ENCODE results near the gene KRTAP12-3.
"Not testable (repeated sequence)": the region's sequence is repeated elsewhere in the genome, so short reads cannot be mapped to it uniquely, and the experiment has no call there.

KRTAP12-3 gene

DNA sequence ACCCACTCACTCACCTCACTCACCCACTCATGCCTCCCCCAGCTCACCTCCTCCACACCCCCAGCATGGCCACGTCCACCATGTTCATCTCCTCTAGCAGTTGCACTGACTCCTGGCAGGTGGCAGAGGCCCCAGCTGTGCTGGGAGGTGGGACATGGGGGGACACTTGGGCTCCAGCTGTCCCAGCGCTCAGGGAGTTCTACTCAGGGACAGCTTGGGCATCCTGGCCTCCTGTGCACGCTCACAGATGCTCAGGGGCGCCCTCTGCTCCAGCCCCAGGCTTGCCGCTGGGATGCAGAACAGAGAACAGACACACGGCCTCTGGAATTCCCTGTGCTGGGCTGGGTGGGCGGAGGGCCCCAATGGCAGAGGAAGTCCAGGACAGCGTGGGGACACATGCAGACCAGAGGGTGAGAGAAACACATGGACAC lies 40.6 kb upstream of the KRTAP12-3 start:
- in situ Hi-C loops (cut with MboI; ENCODE audit: low sequenced_read_pairs) = no loop called here
- Histone ChIP-seq H3K4me3 (no peak overlapping the region), H3K36me3 (replicated peaks) (no peaks in the 10 kb centered on the region), H3K9me3 (no peaks in the 10 kb centered on the region), H3K27me3 (ENCODE audit: low read depth) (no peaks in the 10 kb centered on the region), H3K4me1 (no peaks in the 10 kb centered on the region)
- no peak for DNase-seq (ENCODE audit: low spot score in 2 of 2)

DNA sequence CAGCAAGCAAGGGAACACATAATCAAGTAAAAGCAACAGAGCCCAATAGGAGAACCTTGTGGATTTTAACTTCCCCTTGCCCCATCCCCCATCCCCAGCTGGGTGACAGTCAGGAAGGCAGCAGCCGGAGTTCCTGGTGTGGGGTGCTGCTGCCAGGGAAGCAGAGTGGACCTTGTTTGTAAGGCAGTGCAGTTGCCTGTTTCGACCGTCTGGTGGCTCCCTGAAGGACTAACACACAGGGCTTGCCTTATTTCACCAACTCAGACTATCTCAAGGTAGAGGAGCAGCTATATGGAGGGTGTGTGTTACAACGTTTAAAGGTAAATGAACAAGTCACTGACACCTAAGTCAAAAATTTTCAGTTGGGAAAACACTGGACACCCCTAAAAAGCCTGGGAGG lies 39.2 kb upstream of the KRTAP12-3 start:
- Histone ChIP-seq H3K4me1 (no peaks in the 10 kb centered on the region), H3K27me3 (ENCODE audit: low read depth) (no peaks in the 10 kb centered on the region), H3K36me3 (replicated peaks) (no peaks in the 10 kb centered on the region), H3K9me3 (no peaks in the 10 kb centered on the region), H3K4me3 (no peak overlapping the region)
- DNase-seq (ENCODE audit: low spot score in 2 of 2) = no peak
- in situ Hi-C loops (cut with MboI; ENCODE audit: low sequenced_read_pairs) = no loop called here

DNA sequence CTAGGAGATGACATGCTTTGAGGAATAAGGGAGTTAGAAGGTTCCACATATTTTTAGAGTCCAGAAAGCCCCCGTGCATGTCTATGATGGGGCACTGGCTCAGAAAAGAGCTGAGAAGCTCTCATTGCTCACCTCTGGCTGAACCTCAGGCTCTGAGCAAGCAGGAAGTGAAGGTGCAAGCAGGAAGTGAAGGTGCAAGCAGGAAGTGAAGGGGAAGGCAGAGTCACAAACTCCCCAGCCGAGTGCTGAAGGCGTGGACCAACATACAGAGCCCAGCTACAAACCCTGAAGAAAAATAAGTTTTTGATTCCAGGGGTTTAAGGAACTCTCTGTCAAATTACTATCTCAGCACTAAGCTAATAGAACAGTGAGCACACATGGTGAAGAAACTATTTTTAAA lies 38.8 kb upstream of the KRTAP12-3 start:
- Histone ChIP-seq H3K4me1 (no peaks in the 10 kb centered on the region), H3K4me3 (no peak overlapping the region), H3K27me3 (ENCODE audit: low read depth) (no peaks in the 10 kb centered on the region), H3K36me3 (replicated peaks) (no peaks in the 10 kb centered on the region), H3K9me3 (no peaks in the 10 kb centered on the region)
- no peak for DNase-seq (ENCODE audit: low spot score in 2 of 2)
- in situ Hi-C loops (cut with MboI; ENCODE audit: low sequenced_read_pairs) = no loop called here

DNA sequence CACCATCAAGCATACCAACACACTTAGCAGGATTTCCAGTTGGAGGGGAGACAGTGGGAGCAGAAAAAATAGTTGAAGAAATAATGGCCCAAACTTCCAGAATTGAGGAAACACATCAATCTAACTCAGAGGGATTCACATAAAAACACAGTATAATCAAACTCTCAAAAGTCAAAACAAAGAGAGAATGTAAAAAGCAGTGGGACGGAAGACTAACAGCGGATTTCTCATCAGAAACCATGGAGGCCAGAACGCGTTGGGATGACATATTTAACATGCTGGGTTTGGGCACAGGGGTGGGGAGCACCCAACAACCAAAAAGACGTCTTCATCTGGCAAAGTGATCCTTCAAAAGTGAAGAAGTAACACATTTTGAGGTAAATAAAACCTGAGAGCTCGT lies 37.8 kb upstream of the KRTAP12-3 start:
- H3K27me3 ChIP-seq (ENCODE audit: low read depth) = no peaks in the 10 kb centered on the region

DNA sequence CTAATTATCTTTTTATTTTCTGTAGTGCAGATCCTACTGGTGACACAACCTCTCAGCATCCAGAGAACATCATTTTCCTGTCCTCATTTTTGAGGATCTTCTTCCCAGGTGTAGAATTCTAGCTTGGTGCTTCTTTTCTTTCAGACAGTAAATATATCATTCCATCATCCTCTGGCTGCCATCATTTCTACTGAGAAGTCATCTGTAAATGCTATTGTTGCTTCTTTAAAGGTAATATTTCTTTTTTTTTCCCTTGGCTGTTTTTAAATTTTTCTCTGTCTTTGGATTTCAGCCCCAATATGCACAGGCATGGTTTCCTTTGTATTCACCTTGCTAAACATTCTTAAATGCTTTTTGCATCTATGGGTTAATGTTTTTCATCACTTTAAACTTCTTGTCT lies 34.2 kb upstream of the KRTAP12-3 start:
- Histone ChIP-seq H3K27me3 (ENCODE audit: low read depth) (no peaks in the 10 kb centered on the region), H3K36me3 (replicated peaks) (no peaks in the 10 kb centered on the region), H3K4me3 (no peak overlapping the region), H3K4me1 (no peaks in the 10 kb centered on the region), H3K9me3 (no peaks in the 10 kb centered on the region; the same call in 1 of the 2 replicates)
- in situ Hi-C loops (cut with MboI; ENCODE audit: low sequenced_read_pairs) = no loop called here
- no peak for DNase-seq (ENCODE audit: low spot score in 2 of 2)

More for the DNA sequence above, 37.8 kb upstream of the KRTAP12-3 start:
- H3K9me3 ChIP-seq = no peaks in the 10 kb centered on the region; the same call in 1 of the 2 replicates
- H3K4me1 ChIP-seq = no peaks in the 10 kb centered on the region
- no peak for DNase-seq (ENCODE audit: low spot score in 2 of 2)
- no peak overlapping the region for H3K4me3 ChIP-seq
- in situ Hi-C loops (cut with MboI; ENCODE audit: low sequenced_read_pairs) = no loop called here
- H3K36me3 ChIP-seq (replicated peaks) = no peaks in the 10 kb centered on the region

DNA sequence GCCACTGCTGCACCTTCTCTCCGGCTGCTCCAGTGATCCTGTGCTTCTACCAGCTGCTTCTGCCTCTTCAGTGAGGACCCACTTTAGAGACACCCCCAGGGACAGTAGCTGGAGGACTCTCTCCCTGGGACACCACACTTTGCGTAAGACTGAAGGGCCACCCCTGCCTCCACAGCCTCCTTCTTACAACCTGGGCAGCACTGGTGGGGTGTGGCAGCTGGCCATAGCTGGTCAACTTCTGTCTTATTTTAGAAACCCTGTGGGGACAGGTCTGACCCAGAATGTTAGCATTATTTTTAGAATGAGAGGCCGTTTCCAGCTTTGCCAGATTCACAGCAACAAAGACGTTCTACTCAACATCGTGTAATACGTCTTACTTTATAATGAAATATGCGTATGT lies 32.0 kb upstream of the KRTAP12-3 start:
- H3K4me1 ChIP-seq = no peaks in the 10 kb centered on the region
- H3K9me3 ChIP-seq = no peaks in the 10 kb centered on the region; the same call in 1 of the 2 replicates
- DNase-seq (ENCODE audit: low spot score in 2 of 2) = no peak
- in situ Hi-C loops (cut with MboI; ENCODE audit: low sequenced_read_pairs) = no loop called here
- H3K4me3 ChIP-seq = no peak overlapping the region
- H3K27me3 ChIP-seq (ENCODE audit: low read depth) = no peaks in the 10 kb centered on the region
- no peaks in the 10 kb centered on the region for H3K36me3 ChIP-seq (replicated peaks)

DNA sequence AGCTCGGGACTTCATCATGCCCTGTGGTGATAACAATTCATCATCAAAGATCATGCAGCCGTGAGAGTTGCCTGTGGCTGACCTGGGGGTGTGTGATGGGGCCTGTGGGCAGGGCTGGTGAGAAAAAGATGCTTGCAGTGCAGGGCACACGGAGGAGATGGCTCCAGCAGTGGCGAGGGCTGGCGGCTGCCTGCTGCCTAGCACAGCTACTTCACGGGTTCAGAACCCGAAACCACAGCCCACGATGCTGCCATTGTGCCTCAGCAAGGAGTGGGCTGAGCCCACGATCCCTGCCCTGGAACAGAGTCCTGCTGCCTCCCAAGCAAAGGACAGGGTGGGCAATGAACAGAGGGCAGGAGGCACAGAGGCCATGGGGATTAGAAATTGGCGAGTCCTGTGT lies 31.5 kb upstream of the KRTAP12-3 start:
- H3K9me3 ChIP-seq = no peaks in the 10 kb centered on the region; the same call in 1 of the 2 replicates
- in situ Hi-C loops (cut with MboI; ENCODE audit: low sequenced_read_pairs) = no loop called here
- no peak for DNase-seq (ENCODE audit: low spot score in 2 of 2)
- H3K27me3 ChIP-seq (ENCODE audit: low read depth) = no peaks in the 10 kb centered on the region
- H3K4me3 ChIP-seq = no peak overlapping the region
- H3K36me3 ChIP-seq (replicated peaks) = no peaks in the 10 kb centered on the region
- no peaks in the 10 kb centered on the region for H3K4me1 ChIP-seq

DNA sequence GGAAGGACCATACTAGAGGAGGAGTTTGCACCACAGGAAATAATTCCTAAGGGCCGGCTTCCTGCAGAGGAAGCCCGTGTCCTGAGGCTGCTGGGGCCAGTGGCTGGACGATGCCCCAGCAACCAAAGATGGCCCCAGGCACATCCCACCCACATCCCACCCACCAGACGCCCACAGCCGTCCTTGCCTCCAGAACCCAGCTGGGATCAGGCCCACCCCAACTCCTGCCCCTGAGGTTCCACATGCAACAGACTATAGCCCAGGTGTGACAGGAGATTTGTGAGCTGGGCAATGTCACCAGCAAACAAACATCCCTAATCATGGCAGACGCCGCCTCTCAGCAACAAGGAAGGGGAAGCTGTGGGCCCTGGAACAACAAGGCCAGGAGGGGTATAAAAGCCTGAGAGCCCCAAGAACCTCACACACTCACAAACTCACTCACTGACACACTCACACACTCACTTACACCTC lies 31.0 kb upstream of the KRTAP12-3 start, which contains the start of gene KRTAP10-9:
TSS of gene KRTAP10-9 (plus strand) at position 421 of the 471 bp plus-strand sequence. CDS start 79 bp downstream, outside the sequence.
- Histone ChIP-seq H3K4me1 (no peaks in the 10 kb centered on the region), H3K4me3 (no peak within 1 kb of the TSS), H3K27me3 (ENCODE audit: low read depth) (no peaks in the 10 kb centered on the region), H3K36me3 (replicated peaks) (no peaks in the 10 kb centered on the region), H3K9me3 (no peaks in the 10 kb centered on the region; the same call in 1 of the 2 replicates)
- no peak for DNase-seq (ENCODE audit: low spot score in 2 of 2)
- in situ Hi-C loops (cut with MboI; ENCODE audit: low sequenced_read_pairs) = no loop called here

DNA sequence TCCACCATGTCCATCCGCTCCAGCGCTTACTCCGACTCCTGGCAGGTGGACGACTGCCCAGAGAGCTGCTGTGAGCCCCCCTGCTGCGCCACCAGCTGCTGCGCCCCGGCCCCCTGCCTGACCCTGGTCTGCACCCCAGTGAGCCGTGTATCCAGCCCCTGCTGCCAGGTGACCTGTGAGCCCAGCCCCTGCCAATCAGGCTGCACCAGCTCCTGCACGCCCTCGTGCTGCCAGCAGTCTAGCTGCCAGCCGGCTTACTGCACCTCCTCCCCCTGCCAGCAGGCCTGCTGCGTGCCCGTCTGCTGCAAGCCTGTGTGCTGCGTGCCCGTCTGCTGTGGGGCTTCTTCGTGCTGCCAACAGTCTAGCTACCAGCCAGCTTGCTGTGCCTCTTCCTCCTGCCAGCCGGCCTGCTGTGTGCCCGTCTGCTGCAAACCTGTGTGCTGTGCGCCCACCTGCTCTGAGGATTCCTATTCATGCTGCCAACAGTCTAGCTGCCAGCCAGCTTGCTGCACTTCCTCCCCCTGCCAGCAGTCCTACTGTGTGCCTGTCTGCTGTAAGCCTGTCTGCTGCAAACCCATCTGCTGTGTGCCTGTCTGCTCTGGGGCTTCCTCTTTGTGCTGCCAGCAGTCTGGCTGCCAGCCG lies 30.4 kb upstream of the KRTAP12-3 start:
- H3K36me3 ChIP-seq (replicated peaks); H3K9me3 ChIP-seq; DNase-seq (ENCODE audit: low spot score in 2 of 2); in situ Hi-C loops (cut with MboI; ENCODE audit: low sequenced_read_pairs); H3K27me3 ChIP-seq (ENCODE audit: low read depth); H3K4me3 ChIP-seq; H3K4me1 ChIP-seq: not testable (repeated sequence)

DNA sequence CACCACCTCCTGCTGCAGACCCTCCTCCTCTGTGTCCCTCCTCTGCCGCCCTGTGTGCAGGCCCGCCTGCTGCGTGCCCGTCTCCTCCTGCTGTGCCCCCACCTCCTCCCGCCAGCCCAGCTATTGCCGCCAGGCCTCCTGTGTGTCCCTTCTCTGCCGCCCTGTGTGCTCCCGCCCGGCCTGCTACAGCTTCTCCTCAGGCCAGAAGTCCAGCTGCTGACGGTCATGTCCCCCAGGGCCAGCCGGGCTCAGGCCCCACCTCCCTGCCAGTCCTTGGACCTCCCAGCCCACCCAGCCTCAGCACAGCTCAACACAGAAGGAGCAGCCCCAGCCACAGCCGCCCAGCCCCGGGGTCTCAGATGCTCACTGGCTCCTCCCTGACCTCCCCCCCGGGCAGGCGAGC lies 29.9 kb upstream of the KRTAP12-3 start:
- H3K36me3 ChIP-seq (replicated peaks); H3K9me3 ChIP-seq; H3K4me3 ChIP-seq; in situ Hi-C loops (cut with MboI; ENCODE audit: low sequenced_read_pairs); H3K4me1 ChIP-seq; DNase-seq (ENCODE audit: low spot score in 2 of 2); H3K27me3 ChIP-seq (ENCODE audit: low read depth): not testable (repeated sequence)

DNA sequence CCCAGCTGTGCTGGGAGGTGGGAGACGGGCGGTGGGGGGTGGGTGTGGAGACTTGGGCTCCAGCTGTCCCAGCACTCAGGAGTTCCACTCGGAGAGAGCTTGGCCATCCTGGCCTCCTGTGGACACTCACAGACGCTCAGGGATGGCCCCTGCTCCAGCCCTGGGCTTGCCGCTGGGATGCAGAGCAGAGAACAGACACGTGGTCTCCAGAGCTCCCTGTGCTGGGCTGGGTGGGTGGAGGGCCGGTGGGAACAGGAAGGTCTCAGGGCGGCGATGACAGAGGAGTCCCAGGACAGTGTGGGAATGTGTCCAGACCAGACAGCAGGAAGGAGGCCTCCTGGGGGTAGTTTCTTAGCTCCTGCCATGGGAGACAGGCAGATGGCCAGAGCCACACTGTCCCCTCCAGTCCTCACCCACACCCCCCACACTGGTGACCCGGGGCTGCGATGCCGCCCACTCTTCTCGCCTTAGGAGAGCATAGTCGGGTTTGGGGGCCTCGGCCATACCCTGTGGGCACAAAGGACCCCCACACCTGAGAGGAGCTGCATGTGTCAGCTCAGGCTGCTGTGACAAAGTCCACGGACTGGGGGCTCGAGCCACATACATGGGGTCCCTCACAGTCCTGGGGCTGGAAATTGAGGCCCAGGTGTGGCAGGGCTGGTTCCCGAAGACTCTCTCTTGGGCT lies 28.9 kb upstream of the KRTAP12-3 start:
- Histone ChIP-seq H3K4me3 (no peak overlapping the region), H3K9me3 (no peaks in the 10 kb centered on the region; the same call in 1 of the 2 replicates), H3K4me1 (no peaks in the 10 kb centered on the region), H3K36me3 (replicated peaks) (no peaks in the 10 kb centered on the region), H3K27me3 (ENCODE audit: low read depth) (no peaks in the 10 kb centered on the region)
- in situ Hi-C loops (cut with MboI; ENCODE audit: low sequenced_read_pairs) = no loop called here
- DNase-seq (ENCODE audit: low spot score in 2 of 2) = no peak

DNA sequence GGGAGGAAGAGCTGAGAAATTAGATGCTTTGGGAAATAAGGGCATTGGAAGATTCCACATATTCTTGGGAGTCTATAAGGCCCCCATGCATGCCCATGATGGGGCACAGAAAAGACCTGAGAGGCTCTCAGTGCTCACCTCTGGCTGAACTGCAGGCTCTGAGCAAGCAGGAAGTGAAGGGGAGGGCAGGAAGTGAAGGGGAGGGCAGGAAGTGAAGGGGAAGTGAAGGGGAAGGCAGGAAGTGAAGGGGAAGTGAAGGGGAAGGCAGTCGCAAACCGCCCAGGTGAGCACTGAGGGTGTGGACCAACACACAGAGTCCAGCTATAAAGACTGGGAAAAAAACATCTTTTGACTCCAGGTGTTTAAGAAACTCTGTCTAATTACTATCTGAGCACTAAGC lies 27.3 kb upstream of the KRTAP12-3 start:
- H3K9me3 ChIP-seq = no peaks in the 10 kb centered on the region
- H3K36me3 ChIP-seq (replicated peaks) = no peaks in the 10 kb centered on the region
- in situ Hi-C loops (cut with MboI; ENCODE audit: low sequenced_read_pairs) = no loop called here
- no peaks in the 10 kb centered on the region for H3K27me3 ChIP-seq (ENCODE audit: low read depth)
- H3K4me3 ChIP-seq = no peak overlapping the region
- no peak for DNase-seq (ENCODE audit: low spot score in 2 of 2)
- H3K4me1 ChIP-seq = no peaks in the 10 kb centered on the region

DNA sequence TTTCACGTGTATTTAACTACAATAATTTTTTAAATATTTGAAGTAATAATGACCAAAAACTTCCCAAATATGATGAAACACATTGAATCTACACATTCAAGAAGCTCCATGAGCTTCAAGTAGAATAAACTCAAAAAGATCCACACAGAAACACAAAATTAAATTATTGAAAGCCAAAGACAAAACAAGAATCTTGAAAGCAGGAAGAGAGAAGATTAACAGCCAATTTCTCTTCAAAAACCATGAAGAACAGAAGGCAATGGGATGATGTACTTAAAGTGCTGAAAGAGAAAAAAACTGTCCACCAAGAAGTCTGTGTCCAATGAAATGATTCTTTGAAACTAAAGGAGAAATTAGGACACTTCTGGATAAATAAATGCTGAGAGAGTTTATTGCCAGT lies 25.7 kb upstream of the KRTAP12-3 start:
- DNase-seq (ENCODE audit: low spot score in 2 of 2) = no peak
- Histone ChIP-seq H3K9me3 (no peaks in the 10 kb centered on the region), H3K4me3 (no peak overlapping the region), H3K4me1 (no peaks in the 10 kb centered on the region), H3K36me3 (replicated peaks) (no peaks in the 10 kb centered on the region), H3K27me3 (ENCODE audit: low read depth) (no peaks in the 10 kb centered on the region)
- in situ Hi-C loops (cut with MboI; ENCODE audit: low sequenced_read_pairs) = no loop called here

DNA sequence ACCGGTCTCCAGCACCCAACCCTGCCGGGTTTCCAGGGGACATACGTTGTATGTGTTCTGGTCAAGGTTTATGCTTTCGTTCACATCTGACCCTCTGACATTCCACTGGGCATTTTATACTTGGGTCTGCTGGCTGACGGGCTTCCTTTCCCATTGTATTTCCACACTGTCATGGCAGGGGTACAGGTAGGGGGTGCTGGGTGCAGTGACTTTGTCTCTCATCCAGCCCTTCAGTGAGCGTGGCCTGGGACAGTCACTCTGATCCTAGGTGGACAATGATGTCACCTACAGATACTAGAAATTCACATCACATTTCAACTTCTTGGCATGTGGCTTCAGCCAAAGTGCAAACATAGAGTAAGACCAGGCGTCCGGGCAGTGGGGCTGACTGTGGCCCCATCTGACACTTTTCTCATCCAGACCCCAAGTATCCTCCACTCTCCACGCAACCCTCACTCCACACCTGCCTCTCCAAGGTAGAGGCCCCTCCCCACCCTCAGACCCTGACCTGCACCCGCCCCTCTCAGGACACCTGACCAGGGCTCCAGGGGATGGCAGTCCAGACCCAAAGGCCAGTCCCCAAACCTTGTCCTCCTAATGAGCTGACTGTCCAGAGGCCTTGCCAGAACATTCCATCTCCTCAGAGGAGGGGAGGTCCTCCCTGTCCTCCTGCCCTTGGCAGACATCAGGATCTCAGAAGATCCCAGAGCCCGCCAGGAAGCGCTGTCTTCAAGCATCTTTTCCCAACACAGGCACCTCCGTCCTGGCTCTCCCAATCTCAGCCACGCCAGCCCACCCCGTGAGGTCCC lies 21.3 kb upstream of the KRTAP12-3 start:
- Histone ChIP-seq H3K9me3 (no peaks in the 10 kb centered on the region), H3K4me3 (no peak overlapping the region), H3K36me3 (replicated peaks) (no peaks in the 10 kb centered on the region), H3K27me3 (ENCODE audit: low read depth) (no peaks in the 10 kb centered on the region), H3K4me1 (no peaks in the 10 kb centered on the region)
- in situ Hi-C loops (cut with MboI; ENCODE audit: low sequenced_read_pairs) = no loop called here
- no peak for DNase-seq (ENCODE audit: low spot score in 2 of 2)
